HG02798 (cell line): ENCODE measurements around the gene WTAP.
A peak's percentile ranks its signal among the peaks of the same experiment; 100 is the strongest.
"Not testable (repeated sequence)": the region's sequence is repeated elsewhere in the genome, so short reads cannot be mapped to it uniquely, and the experiment has no call there.

Experiments
- ATAC-seq: cut with Tn5 transposase; IDR thresholded peaks from one replicate; pipeline ENCODE4 v1.9.1; 2021; ENCODE audit warnings: mild to moderate bottlenecking; ENCODE audit not compliant: unreplicated experiment, poor library complexity

WTAP gene

GRCh38 chr6:159759645-159760044 lies 32.3 kb downstream of the WTAP start:
- no peak for ATAC-seq

DNA sequence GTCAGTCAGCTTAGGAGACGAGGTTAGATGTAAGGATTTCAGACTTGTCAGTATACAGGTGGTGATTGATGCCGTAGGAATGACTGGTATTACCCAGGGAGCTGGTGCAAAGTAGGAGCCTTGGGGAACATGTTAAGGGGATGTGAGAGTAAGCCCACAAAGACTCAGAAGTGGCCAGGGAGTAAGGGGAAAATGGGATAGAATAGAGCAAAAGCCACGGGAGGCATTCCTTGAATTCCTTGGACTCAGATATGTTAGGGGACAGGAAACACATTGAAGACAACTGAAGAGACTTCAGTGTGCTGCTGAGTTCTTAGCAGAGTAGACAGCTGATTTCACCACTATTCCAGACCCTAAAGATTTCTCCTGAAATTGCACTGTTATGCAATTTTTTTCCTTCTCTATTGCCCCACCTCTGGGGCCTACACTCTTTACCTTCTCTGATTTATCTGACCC lies 33.3 kb downstream of the WTAP start:
- no peak for ATAC-seq

GRCh38 chr6:159761129-159761872 lies 34.0 kb downstream of the WTAP start:
- peak; percentile 3 for ATAC-seq

- ATAC-seq = peak; percentile 98
Measured at GRCh38 chr6:159761873-159762680, 34.8 kb downstream of the WTAP start, which contains the start of gene ACAT2. Gene ACAT2, plus strand, starts transcription at chr6:159762045. Its CDS starts 43 bp downstream, at chr6:159762088.

GRCh38 chr6:159762681-159763293 lies 35.5 kb downstream of the WTAP start:
- ATAC-seq = peak; percentile 8

GRCh38 chr6:159766906-159767305 lies 39.6 kb downstream of the WTAP start:
- ATAC-seq = no peak

GRCh38 chr6:159769470-159769869 lies 42.2 kb downstream of the WTAP start:
- ATAC-seq = no peak

DNA sequence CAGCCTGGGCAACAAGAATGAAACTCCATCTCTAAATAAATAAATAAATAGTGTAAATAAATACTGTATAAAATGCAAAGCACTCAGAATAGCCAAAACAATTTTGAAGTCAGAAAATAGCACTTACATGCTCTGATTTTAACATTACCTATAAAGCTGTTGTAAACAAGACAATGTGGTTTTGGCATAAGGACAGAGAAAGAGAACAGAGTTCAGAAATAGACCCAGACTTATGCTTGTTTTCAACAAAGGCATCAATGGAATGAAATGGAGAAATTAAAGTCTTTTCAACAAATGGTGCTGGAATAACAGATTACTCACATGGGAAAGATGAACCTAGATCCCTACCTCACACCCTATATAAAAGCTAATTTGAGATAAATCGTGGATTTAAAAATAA lies 44.9 kb downstream of the WTAP start:
- no peak for ATAC-seq

GRCh38 chr6:159777240-159777904 lies 50.1 kb downstream of the WTAP start:
- ATAC-seq = no peak

DNA sequence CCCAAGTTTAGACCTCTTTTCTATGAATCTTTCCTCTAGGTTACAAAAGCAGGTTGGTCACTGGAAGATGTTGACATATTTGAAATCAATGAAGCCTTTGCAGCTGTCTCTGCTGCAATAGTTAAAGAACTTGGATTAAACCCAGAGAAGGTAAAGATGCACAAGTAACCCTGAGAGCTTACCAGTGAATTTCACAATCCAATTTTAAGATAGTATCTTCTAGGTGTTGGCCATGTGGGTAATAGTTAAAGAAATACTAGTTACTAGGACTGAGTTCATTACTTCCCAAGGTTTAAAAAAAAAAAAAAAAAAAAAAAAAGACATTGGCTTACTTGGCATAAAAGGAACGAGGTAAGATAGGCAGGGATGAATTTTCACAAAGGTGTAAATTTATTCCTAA lies 50.8 kb downstream of the WTAP start:
- ATAC-seq = no peak

DNA sequence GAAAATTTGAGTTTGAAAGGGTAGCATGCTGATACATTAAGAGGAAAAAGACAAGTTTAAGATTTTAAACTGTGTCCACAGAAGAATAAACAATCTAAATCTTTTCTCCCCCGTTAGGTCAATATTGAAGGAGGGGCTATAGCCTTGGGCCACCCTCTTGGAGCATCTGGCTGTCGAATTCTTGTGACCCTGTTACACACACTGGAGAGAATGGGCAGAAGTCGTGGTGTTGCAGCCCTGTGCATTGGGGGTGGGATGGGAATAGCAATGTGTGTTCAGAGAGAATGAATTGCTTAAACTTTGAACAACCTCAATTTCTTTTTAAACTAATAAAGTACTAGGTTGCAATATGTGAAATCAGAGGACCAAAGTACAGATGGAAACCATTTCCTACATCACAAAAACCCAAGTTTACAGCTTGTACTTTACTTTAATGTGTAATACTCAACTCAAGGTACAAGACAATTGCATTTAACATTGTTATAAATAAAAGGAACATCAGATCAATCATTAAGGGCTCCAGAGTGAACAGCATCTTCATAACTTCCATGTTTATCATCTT lies 51.3 kb downstream of the WTAP start:
- no peak for ATAC-seq

GRCh38 chr6:159788276-159788675 lies 61.0 kb downstream of the WTAP start:
- no peak for ATAC-seq

DNA sequence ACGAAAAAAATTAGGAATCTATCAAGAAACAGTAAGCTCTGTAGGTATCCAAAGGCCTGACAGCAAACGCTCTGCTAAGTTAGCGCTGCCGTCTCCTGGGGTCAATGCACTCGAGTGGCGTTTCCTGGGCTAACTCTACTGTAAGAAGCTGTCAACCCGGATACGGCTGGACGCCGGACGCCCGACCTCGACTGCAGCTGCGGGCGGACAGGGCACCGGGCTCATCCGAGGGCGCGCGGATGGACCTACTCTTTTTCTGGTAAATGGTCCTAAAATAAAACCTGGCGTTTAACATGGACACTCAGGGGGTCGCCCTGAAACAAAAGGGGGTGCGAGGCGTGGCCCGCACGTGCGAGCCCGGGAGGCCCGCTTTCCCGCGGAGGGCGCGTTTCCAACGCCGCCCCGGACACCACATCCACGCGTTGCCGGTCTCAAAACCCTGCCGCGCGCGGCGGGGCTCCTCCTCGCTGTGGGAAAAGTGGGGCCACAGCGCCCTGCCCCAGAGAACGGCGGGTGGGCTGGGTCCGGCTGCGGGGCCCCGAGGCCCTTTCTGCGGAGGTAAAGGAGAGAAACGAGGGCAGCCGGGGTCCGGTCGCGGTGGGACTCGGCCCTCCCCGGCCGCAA lies 61.6 kb downstream of the WTAP start:
- no peak for ATAC-seq

GRCh38 chr6:159789377-159790148 lies 62.3 kb downstream of the WTAP start, which contains the start of gene TCP1:
Gene TCP1, minus strand, starts transcription at chr6:159789602. Its CDS starts 134 bp downstream, at chr6:159789468.
- peak; percentile 83 for ATAC-seq

DNA sequence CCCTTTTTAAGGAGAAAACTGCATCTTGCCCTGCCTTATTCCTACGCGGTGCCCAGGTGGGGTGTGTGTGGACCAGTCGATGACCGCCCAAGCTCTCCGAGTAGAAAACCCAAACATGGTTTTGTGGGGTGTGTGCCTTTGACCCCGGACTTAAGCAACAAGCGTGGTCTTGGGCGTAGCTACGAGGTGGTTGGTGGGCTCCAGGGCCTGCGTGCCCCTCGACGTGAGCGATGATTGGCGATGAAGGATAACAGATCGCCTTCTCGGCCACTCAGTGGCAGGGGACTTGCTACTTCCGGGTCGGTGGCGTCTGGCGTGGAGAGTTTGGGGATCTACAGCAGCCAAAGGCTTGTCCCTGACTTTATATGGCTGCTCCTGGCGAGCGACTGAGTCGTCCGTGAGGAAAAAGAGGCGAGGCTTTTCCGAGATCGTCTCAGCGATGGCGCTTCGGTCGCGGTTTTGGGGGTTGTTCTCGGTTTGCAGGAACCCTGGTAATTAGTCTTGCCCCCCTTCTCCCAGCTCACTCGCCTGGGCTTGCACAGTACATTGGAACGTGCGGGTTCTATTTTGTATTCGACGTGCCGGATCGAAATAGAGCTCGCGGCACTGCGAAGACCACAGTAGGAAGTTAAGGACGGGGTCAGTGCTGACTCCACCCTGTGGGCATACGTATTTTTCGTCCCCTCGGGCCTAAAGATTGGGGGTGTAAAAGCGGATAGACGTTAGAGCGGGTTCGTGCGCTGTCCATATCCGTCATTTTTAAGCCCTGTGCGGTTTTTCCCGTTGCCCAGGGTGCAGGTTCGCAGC lies 63.0 kb downstream of the WTAP start, which contains the start of gene MRPL18:
Gene MRPL18 (plus strand): TSS at position 319 of the 807 bp plus-strand sequence. CDS start 121 bp downstream, at position 440.
- peak; percentile 83 for ATAC-seq

DNA sequence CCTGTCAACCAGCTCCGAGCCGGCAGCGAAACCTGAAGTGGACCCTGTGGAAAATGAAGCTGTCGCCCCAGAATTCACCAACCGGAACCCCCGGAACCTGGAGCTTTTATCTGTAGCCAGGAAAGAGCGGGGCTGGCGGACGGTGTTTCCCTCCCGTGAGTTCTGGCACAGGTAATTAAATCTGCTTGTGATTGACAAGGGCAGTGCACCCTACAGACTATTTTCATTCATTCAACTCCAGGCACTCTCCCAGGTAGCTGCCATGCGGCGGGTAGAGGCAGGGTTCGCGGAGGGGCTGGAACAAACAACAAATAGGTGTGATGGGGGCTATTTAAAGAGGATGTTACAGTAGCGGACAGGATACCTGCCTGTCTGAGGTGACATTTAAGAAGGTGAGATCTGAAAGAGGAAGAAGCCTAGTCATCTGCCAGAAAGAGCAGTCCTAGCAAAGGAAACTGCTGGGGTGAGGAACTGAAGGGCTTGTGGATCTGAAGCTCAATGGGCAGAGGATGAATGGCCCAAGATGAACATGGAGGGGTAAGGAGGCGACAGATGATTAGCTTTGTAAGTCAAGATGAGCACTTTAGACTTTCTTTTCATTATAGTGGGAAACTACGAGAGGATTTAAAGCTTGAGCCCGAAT lies 63.8 kb downstream of the WTAP start:
- no peak for ATAC-seq

GRCh38 chr6:159794976-159795375 lies 67.7 kb downstream of the WTAP start:
- ATAC-seq = not testable (repeated sequence)
